ENCODE data around the gene HIF3A.
A peak's percentile ranks its signal among the peaks of the same experiment; 100 is the strongest.

HIF3A gene

GRCh38 chr19:46324277-46324676, 27.4 kb downstream of the HIF3A start:
- no peak for DNase-seq

GRCh38 chr19:46326608-46327007, 29.8 kb downstream of the HIF3A start:
- no peak for DNase-seq

- no peak for DNase-seq
These were observed 31.2 kb downstream of the HIF3A start for GRCh38 chr19:46328079-46328478.

- no peak for DNase-seq
These were observed 33.6 kb downstream of the HIF3A start for GRCh38 chr19:46330319-46330918.

- no peak for DNase-seq
These were observed 40.6 kb downstream of the HIF3A start for GRCh38 chr19:46337487-46337886.

GRCh38 chr19:46339446-46339845, 42.6 kb downstream of the HIF3A start:
- no peak for DNase-seq

GRCh38 chr19:46340051-46340659, 43.3 kb downstream of the HIF3A start:
- DNase-seq: no peak

- no peak for DNase-seq
These were observed 45.1 kb downstream of the HIF3A start for GRCh38 chr19:46341937-46342336.

GRCh38 chr19:46344363-46344762, 47.5 kb downstream of the HIF3A start:
- DNase-seq: no peak

- DNase-seq: no peak
These were observed 48.3 kb downstream of the HIF3A start for GRCh38 chr19:46345157-46345556.

- peak; percentile 95 for DNase-seq
These were observed 50.2 kb downstream of the HIF3A start, which contains the start of gene PPP5C for GRCh38 chr19:46346821-46347571. PPP5C (plus strand) TSS chr19:46347087; CDS start chr19:46347097, 10 bp downstream.

- no peak for DNase-seq
These were observed 50.7 kb downstream of the HIF3A start for GRCh38 chr19:46347572-46347883.

GRCh38 chr19:46347985-46348384, 51.1 kb downstream of the HIF3A start:
- DNase-seq: no peak

GRCh38 chr19:46349311-46349993, 52.6 kb downstream of the HIF3A start:
- DNase-seq: no peak

- DNase-seq: no peak
These were observed 53.4 kb downstream of the HIF3A start for GRCh38 chr19:46350029-46350757.

- no peak for DNase-seq
These were observed 53.9 kb downstream of the HIF3A start for GRCh38 chr19:46350758-46351159.

- DNase-seq: no peak
These were observed 54.6 kb downstream of the HIF3A start for GRCh38 chr19:46351241-46352041.

- DNase-seq: no peak
These were observed 57.1 kb downstream of the HIF3A start for GRCh38 chr19:46353730-46354528.

- DNase-seq: no peak
These were observed 58.6 kb downstream of the HIF3A start for GRCh38 chr19:46355234-46356148.

All from right kidney (tissue), 1 donor.